PC-3 (cell line): ENCODE measurements around the gene REEP1. TPM values are rescaled to one million over a fixed set of nuclear protein-coding genes. Genes with fewer than 3 reads are reported as not detected.

Experiments
- ATAC-seq: fragments of 200-7000 bp; cut with Tn5 transposase; 2 replicates; pipeline ENCODE4 v1.9.1; 2020; ENCODE audit warnings: mild to moderate bottlenecking, moderate library complexity
- BruUV-seq: library from RNA; stranded (reverse); fragments of 400-500 nt; replicated peaks from 2 replicates; lab custom pipeline; 2021; lab: Mats Ljungman, UMichigan
- CTCF ChIA-PET: fragments of 300-600 bp; sonication (Branson Sonifier 250); formaldehyde crosslinking; loops from one replicate; lab custom pipeline; 2022; ENCODE audit warnings: antibody characterized with exemption; lab: Charles Lee
- POLR2A ChIA-PET: fragments of 300-600 bp; sonication (Branson Sonifier 250); formaldehyde crosslinking; loops from one replicate; lab custom pipeline; 2022; ENCODE audit warnings: antibody characterized with exemption; ENCODE audit not compliant: unreplicated experiment; lab: Charles Lee
- DNase-seq: peaks from one replicate; pipeline ENCODE4 v3.0.0-alpha.2; 2015
- H2AFZ ChIP-seq: fragments of 300-600 bp; sonication (generic); 2 replicates; pipeline ENCODE4 v1.6.0; 2016; ENCODE audit warnings: antibody characterized with exemption, low read length
- H3F3A ChIP-seq: fragments of 300-600 bp; sonication (generic); one replicate; pipeline ENCODE4 v1.6.0; 2017; ENCODE audit warnings: antibody characterized with exemption, low read length, control low read depth, mild to moderate bottlenecking; ENCODE audit not compliant: unreplicated experiment
- H3K27ac ChIP-seq: fragments of 300-600 bp; sonication (generic); 2 replicates; pipeline ENCODE4 v1.5.1; 2016; ENCODE audit warnings: mild to moderate bottlenecking, low read length
- H3K27me3 ChIP-seq: fragments of 300-600 bp; sonication (generic); 2 replicates; pipeline ENCODE4 v1.6.1; 2016; ENCODE audit warnings: low read length, mixed read lengths
- H3K36me3 ChIP-seq: fragments of 300-600 bp; sonication (generic); 2 replicates; pipeline ENCODE4 v1.6.1; 2016; ENCODE audit warnings: low read depth, mixed run types, low read length, mixed read lengths
- H3K4me1 ChIP-seq: fragments of 300-600 bp; sonication (generic); 2 replicates; pipeline ENCODE4 v1.5.1; 2016; ENCODE audit warnings: low read length; ENCODE audit not compliant: insufficient read depth
- H3K4me2 ChIP-seq: fragments of 300-600 bp; sonication (generic); 2 replicates; pipeline ENCODE4 v1.6.0; 2016; ENCODE audit warnings: low read length
- H3K4me3 ChIP-seq: fragments of 300-600 bp; sonication (generic); 2 replicates; pipeline ENCODE4 v1.5.1; 2016; ENCODE audit warnings: mild to moderate bottlenecking, low read length, mixed read lengths
- H3K79me2 ChIP-seq: fragments of 300-600 bp; sonication (generic); 2 replicates; pipeline ENCODE4 v1.6.1; 2017; ENCODE audit warnings: low read length, mixed read lengths
- H3K9ac ChIP-seq: fragments of 300-600 bp; sonication (generic); 2 replicates; pipeline ENCODE4 v1.6.0; 2016; ENCODE audit warnings: mild to moderate bottlenecking, low read length
- H3K9me2 ChIP-seq: fragments of 300-600 bp; sonication (generic); replicated peaks from 2 replicates; pipeline ENCODE4 v1.6.1; 2016; ENCODE audit warnings: mixed run types, low read length, mixed read lengths
- H3K9me3 ChIP-seq: fragments of 300-600 bp; sonication (generic); 2 replicates; pipeline ENCODE4 v1.6.1; 2016; ENCODE audit warnings: low read length, mixed read lengths
- H4K20me1 ChIP-seq: fragments of 300-600 bp; sonication (generic); 2 replicates; pipeline ENCODE4 v1.6.1; 2016; ENCODE audit warnings: low read length, mixed read lengths
- CTCF ChIP-seq: fragments of 300-600 bp; sonication (generic); conservative IDR thresholded peaks from 2 replicates; pipeline ENCODE4 v1.5.1; 2017; ENCODE audit warnings: antibody characterized with exemption, low read depth, mild to moderate bottlenecking, low read length
- EZH2 ChIP-seq: fragments of 300-600 bp; sonication (generic); IDR thresholded peaks from one replicate; pipeline ENCODE4 v1.6.1; 2017; ENCODE audit warnings: antibody characterized with exemption, mild to moderate bottlenecking, low read length; ENCODE audit not compliant: unreplicated experiment
- EZH2phosphoT487 ChIP-seq: fragments of 300-600 bp; sonication (generic); IDR thresholded peaks from 2 replicates; pipeline ENCODE4 v1.6.1; 2018; ENCODE audit warnings: mild to moderate bottlenecking, antibody characterized with exemption, low read length, borderline replicate concordance
- intact Hi-C: fragments of 100-400 bp; cut with micrococcal nuclease; formaldehyde crosslinking; loops from 2 replicates; pipeline ENCODE4 v1.9.0; 2023
- total RNA-seq: library from RNA; depleted of rRNA; stranded (reverse); fragments of >200 nt; gene quantifications from 2 replicates; pipeline ENCODE4 v1.2.3, GENCODE V29; 2014

REEP1 gene
- total RNA-seq, 1 experiment from 2014 or later: not detected

- Histone ChIP-seq H3K27me3 (no peaks in the 10 kb centered on the region), H2AFZ (peak within 1 kb of the TSS; percentile 88), H3K9ac (peak within 1 kb of the TSS; percentile 98), H3K27ac (peak within 1 kb of the TSS; percentile 97), H3K9me2 (no peaks in the 10 kb centered on the region), H3K4me2 (peak within 1 kb of the TSS; percentile 92), H3K4me1 (peaks cover 21% of the 10 kb centered on the region), H3K9me3 (no peaks in the 10 kb centered on the region), H3K36me3 (peaks cover 4% of the 10 kb centered on the region), H3K4me3 (peak within 1 kb of the TSS; percentile 90), H3K79me2 (peaks cover 66% of the 10 kb centered on the region), H4K20me1 (peaks cover 31% of the 10 kb centered on the region), H3F3A (no peaks in the 10 kb centered on the region)
- ATAC-seq (peak; percentile 91), DNase-seq (peak; percentile 97)
- ChIA-PET POLR2A (interaction anchor here (0.6 kb wide), 1 partner anchor 135 kb away, joined by 4 read pairs; no protein-coding TSS in a partner anchor), CTCF (interaction anchor here (0.7 kb wide), 1 partner anchor 172 kb away, joined by 3 read pairs; no protein-coding TSS in a partner anchor)
- TF ChIP-seq EZH2 (no peak), EZH2phosphoT487 (no peak), CTCF (no peak)
- intact Hi-C loops: loop anchor here (2.0 kb wide), 1 partner anchor 246 kb away; the partner anchor contains the start of gene KDM3A
- BruUV-seq: no TSS peak
Measured at GRCh38 chr2:86195055-86195807, 142.2 kb downstream of the REEP1 start, which contains the start of gene IMMT. Gene IMMT (minus strand): TSS chr2:86195462. CDS start chr2:86195382, 80 bp downstream.

- peak overlapping the region; percentile 90 for H3K4me3 ChIP-seq
- DNase-seq: peak; percentile 92
- H3K9ac ChIP-seq: peak overlapping the region; percentile 98
- H3K27me3 ChIP-seq: no peaks in the 10 kb centered on the region
- H3K79me2 ChIP-seq: peaks cover 66% of the 10 kb centered on the region
- no peaks in the 10 kb centered on the region for H3K9me2 ChIP-seq
- peaks cover 20% of the 10 kb centered on the region for H3K4me1 ChIP-seq
- H3K9me3 ChIP-seq: no peaks in the 10 kb centered on the region
- H3K27ac ChIP-seq: peak overlapping the region; percentile 97
- no peak for ATAC-seq
- POLR2A ChIA-PET: no interaction called here
- H3F3A ChIP-seq: no peaks in the 10 kb centered on the region
- peaks cover 9% of the 10 kb centered on the region for H3K36me3 ChIP-seq
- intact Hi-C loops: loop anchor here (2.0 kb wide), 1 partner anchor 246 kb away; the partner anchor contains the start of gene KDM3A
- H4K20me1 ChIP-seq: peaks cover 36% of the 10 kb centered on the region
- no peak for TF ChIP-seq EZH2phosphoT487
- TF ChIP-seq CTCF: no peak
- no peak for TF ChIP-seq EZH2
- BruUV-seq: TSS peak; percentile 49
- H3K4me2 ChIP-seq: peak overlapping the region; percentile 92
- CTCF ChIA-PET: no interaction called here
- no peak overlapping the region for H2AFZ ChIP-seq
Measured at GRCh38 chr2:86194751-86195054, 142.7 kb downstream of the REEP1 start.
